Astrocyte of the cerebellum (primary cell): ENCODE measurements around the gene RFTN1.

Experiments used
- DNase-seq: peaks from one replicate; pipeline ENCODE4 v3.0.0-alpha.2; 2011; ENCODE audit warnings: low read depth
- H3K4me3 ChIP-seq: 2 replicates; pipeline ENCODE4 v1.5.1; 2011; ENCODE audit warnings: mild to moderate bottlenecking, low read depth, low read length, moderate library complexity
- in situ Hi-C: cut with HindIII; loops from 2 replicates; pipeline ENCODE4 v1.10.0; 2017; ENCODE audit warnings: low sequenced_read_pairs
- TF ChIP-seq, protein P1 (sequence below): IDR thresholded peaks from 2 replicates; pipeline ENCODE4 v1.5.1; 2012; ENCODE audit warnings: low read length, low read depth, moderate library complexity, mild to moderate bottlenecking; ENCODE audit errors: missing control alignments

Gene RFTN1

DNA sequence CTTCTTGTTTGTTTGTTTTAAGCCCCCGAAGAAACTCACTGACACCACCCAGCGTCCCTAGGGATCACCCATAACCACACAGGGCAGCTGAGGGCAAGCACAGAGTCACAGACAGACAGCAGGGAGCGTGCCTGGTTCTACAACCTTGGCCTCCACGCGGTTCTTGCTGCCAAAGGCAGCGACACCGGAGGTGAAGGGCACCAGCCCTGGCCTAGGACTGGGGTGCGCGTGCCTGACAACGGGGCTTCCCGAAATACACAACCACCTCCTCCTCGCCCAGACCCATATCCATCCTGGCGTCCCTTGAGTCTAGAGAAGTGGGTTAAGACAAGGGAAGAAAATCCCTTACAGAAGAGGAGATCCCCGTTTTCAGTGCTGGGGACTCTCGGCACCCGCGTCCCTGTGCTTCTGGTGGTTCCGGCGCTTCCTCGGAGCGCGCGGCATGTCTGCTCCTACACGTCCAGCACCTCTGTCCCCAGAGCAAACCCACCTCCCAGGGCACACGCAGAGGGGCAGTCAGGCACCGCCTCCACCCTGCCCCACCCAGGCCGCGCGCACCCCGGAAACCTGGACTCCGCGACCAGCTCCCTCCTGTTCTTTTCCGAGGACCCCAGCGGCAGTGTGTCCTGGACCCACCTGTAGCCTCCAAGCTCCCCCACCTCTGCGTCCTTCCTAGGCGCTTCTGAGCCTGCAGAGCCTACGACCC is 911 bp downstream of the RFTN1 start:
- DNase-seq = no peak
- TF ChIP-seq, protein P1, sequence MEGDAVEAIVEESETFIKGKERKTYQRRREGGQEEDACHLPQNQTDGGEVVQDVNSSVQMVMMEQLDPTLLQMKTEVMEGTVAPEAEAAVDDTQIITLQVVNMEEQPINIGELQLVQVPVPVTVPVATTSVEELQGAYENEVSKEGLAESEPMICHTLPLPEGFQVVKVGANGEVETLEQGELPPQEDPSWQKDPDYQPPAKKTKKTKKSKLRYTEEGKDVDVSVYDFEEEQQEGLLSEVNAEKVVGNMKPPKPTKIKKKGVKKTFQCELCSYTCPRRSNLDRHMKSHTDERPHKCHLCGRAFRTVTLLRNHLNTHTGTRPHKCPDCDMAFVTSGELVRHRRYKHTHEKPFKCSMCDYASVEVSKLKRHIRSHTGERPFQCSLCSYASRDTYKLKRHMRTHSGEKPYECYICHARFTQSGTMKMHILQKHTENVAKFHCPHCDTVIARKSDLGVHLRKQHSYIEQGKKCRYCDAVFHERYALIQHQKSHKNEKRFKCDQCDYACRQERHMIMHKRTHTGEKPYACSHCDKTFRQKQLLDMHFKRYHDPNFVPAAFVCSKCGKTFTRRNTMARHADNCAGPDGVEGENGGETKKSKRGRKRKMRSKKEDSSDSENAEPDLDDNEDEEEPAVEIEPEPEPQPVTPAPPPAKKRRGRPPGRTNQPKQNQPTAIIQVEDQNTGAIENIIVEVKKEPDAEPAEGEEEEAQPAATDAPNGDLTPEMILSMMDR = no peak
- peak overlapping the region; percentile 66 for H3K4me3 ChIP-seq
- in situ Hi-C loops = no loop called here

DNA sequence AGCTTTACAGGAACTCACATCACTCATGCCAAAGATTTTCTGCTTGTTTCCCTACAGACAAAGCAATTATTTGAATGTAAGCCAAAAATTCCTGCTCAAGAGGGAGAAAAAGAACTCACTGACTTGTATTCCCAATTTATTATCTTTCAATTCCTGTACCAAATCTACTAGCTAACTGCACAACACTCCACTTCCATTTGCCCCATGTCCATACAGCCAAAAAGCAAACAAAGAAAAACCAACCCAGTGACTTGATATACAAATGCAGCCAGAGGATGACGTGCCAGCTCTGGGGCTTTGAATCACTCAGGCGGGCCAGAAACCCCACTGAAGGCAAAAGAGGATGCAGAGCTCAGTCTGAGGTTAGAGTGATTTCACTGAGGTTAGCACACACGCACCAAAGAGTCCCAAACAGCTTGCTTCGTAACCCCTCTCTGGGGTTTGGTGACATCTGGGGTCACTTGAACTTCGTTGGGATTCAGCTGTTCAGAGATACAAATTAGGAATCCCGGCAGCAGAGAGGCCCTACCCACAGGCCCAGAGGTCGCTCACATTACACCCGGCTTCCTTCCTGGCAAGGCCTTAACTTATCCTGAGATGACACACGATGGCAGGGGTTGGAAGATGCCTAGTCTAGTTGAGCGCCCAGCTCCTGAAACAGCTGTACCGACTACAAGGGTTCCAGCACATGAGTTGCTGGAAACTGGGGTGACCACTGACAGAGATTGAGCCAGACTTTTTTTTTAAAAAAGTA is 1.6 kb downstream of the RFTN1 start:
- TF ChIP-seq, protein P1 = no peak
- in situ Hi-C loops = no loop called here
- peak; percentile 85 for DNase-seq
- H3K4me3 ChIP-seq = peak overlapping the region; percentile 66

DNA sequence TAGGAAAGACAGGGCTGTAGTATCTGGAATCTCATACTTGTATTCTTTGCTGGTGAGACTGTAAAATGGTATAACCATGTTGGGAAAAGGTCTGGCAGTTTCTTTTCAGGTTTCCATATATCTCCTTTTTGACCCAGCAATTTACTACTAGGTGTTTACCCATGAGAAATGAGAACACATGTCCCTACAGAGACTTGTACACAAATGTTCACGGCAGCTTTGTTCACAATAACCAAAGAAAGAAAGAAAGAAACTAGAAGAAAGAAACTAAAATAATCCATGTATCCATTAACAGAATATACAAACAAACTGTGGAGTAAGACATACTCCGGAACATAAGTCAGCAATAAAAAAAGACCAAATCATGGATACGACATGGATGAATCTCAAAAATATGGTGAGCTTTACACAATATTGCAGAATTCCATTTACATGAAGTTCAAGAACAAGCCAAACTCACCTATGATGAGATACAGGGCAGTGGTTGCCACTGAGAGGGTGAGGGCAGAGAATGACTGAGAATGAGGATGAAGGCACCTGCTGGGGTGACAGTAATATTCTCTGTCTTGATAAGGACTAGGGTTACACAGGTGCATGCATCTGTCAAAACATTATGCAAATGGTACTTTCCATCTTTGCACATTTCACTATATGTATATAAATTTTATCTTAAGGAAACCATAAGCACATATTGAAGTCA is 2.7 kb downstream of the RFTN1 start:
- in situ Hi-C loops = no loop called here
- peak overlapping the region; percentile 66 for H3K4me3 ChIP-seq
- TF ChIP-seq, protein P1 = no peak
- DNase-seq = no peak

DNA sequence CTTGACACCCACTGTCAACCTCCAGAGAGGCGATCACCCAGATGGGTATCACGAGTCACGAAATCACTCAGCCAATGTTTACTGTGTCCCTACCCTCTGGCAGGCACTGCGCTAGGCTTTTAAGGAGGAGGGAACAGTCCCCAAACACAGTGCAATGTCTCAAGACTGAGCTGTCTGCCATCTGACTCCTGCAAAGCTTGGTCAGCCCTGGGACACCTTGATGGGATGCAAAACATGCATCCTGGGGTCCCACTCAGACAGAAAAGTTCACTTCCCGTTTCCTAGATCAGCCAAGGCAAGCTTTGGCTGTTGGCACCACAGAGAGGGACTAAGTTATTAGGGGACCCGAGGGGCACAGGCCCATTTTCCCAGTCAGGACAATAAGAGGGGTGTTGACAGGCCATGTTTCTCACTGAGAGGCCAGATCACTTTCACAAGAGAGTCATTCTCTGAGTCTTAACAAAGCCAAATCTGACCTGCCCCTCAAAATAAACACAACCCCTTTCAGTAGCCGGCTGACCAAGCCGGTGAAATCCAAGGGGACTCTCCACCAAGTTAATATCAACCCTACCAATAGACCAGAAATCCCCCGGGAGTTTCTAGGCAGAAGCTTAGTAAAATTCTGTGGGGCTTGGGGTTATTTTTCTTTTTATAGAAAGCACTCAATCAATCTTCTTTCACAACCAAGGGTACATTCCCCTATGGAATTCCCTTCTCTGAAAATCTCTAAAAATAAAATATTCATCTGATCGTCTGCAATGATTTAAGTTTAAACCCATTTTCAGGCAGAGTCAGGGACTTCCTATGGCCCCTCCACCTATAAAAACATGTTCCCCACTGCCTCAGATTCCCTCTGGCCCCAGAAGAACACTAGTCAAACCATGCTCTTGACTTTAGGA is 3.5 kb downstream of the RFTN1 start:
- in situ Hi-C loops = no loop called here
- no peak for DNase-seq
- TF ChIP-seq, protein P1 = no peak
- no peak overlapping the region for H3K4me3 ChIP-seq

DNA sequence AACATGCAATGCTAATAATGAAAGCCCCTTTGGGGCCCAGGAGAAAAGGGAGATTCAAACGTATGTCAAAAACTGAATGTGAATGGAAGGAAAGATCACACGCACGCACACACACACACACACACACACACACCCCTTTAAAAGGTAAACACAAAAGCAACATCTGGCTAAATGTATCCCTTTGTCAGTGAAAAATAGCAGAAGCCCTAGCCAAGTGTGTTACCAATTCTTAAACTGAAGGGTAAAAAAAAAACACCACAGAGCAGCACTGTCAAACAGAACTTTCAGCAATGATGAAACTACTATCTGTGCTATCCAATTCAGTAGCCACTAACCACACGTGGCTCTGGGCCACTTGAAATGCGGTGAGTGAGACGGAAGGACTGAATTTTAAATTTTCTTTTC is 4.9 kb downstream of the RFTN1 start:
- no peak for DNase-seq
- no peak overlapping the region for H3K4me3 ChIP-seq
- TF ChIP-seq, protein P1 = no peak
- in situ Hi-C loops = no loop called here

DNA sequence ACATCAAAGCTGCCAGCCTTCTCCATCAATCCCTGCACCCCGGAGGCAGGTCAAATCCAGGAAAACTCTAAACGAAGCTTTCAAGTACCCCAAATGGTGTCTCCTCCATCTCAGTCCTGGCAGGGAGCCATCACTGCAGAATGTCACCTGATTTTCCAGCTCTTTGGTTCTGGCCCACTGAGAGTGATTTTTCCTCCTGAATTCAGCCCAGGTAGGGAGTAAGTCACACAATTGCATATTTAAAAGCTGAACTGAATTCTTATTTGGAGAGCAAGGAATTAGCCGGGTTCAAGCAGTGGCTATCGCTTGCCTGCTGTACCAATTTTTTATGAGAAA is 5.3 kb downstream of the RFTN1 start:
- H3K4me3 ChIP-seq = no peak overlapping the region
- in situ Hi-C loops = no loop called here
- no peak for DNase-seq
- TF ChIP-seq, protein P1 = no peak
